HG03575 (cell line): Measurements from ENCODE around the gene KDM2A.
"Not testable (repeated sequence)": the region's sequence is repeated elsewhere in the genome, so short reads cannot be mapped to it uniquely, and the experiment has no call there.

Experiments used
- ATAC-seq: cut with Tn5 transposase; IDR thresholded peaks from one replicate; pipeline ENCODE4 v1.9.1; 2021; ENCODE audit not compliant: unreplicated experiment, insufficient number of reproducible peaks, low FRiP score; ENCODE audit errors: extremely low read depth

Gene KDM2A

DNA sequence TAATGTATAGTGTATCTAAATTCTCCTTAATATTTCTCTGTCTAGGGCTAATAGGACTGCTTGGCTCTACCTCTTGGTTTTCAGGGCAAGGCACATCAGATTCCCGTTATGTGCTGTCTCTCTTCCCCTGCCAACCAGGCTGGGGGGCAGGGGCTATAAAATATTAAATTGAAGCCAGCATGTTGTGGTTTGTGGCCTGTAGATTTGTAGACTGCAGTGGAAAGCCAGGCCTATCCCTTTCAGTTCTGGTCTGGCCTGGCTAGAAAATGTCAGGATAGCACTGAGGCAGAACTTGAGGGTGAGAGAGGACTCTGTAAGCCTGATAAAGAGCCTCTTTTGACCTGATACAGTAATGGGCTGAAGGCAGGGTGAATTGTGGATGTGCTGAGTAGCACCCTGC is 132.8 kb downstream of the KDM2A start:
- ATAC-seq, result no peak

DNA sequence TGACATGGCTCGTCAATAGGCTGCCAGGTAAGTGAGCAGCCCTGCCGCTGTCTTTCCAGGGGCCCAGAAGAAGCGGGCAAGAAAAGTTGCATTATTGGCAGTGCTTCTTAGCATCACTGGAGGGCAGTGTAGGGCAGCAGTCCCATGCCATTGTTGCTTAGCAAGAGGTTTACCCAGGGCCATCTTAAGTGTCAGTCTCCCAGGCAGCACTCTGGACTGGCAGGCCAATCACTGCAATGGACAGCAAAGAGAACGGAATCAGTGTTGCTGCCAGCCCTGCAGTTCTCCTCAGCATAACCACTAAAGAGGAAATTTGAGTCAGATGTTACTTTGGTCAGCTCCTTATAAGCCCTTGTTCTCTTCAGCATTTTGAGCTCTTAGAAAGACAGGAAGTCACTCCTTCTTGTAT is 133.8 kb downstream of the KDM2A start:
- no peak for ATAC-seq

DNA sequence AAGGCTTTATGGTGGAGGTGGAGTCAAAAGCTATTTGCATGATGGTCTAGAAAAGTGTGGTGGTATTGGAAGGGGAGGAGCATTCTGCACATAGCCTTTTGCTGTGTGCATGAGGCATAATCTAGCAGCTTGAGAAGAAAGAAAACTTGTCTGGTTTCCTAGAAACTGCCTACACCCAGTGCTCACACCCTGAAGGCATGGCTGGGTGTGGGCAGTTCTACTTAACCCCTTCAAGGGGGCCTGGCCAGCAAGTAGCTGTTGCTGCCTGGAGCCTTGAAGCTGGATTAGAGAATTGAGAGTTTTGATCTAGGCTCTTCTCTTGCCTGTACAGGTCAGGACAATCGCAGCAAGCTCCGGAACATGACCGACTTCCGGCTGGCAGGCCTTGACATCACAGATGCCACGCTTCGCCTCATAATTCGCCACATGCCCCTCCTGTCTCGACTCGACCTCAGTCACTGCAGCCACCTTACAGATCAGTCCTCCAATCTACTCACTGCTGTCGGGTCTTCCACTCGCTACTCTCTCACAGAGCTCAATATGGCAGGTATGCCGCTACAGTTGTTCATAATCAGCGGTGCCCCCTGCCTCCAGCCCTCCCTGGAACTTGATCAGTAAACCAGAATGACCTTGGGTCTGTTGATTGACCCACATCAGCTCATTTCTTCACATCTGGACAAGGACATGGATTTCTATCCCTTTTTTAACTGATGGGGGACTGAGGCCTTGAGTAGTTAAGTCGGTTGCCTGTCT is 135.0 kb downstream of the KDM2A start:
- ATAC-seq, result no peak

DNA sequence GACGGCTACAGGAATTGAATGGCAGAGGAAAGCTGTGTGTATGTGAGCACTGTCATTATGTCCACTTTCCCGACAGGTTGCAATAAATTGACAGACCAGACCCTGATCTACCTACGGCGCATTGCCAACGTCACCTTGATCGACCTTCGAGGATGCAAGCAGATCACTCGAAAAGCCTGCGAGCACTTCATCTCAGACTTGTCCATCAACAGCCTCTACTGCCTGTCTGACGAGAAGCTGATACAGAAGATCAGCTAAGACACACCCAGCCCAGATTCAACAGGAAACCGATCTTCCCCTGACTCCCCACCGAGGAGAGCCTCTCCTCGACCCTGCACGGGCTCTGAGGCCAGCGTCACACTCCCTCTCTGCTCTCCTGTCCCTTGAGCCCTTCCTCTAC is 135.7 kb downstream of the KDM2A start:
- no peak for ATAC-seq

DNA sequence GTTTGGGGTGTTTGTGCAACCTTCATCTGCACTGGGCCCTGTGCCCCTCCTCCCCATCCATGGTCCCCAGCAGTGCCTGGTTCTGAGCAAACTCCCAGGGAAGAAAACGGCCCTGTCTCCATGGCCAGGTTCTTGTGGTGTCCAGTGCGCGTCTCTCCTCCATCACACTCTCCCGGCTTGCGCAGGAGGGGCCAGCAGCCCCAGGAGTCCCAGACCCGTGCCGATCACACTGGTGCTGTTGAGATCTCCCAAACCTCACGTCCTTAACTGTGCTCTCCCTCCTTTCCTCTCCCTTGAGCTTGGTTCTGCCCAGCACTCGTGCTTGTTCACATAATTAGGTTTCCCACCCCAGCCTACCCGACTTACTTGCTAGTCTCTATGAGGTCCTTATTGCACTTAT is 136.3 kb downstream of the KDM2A start:
- no peak for ATAC-seq

DNA sequence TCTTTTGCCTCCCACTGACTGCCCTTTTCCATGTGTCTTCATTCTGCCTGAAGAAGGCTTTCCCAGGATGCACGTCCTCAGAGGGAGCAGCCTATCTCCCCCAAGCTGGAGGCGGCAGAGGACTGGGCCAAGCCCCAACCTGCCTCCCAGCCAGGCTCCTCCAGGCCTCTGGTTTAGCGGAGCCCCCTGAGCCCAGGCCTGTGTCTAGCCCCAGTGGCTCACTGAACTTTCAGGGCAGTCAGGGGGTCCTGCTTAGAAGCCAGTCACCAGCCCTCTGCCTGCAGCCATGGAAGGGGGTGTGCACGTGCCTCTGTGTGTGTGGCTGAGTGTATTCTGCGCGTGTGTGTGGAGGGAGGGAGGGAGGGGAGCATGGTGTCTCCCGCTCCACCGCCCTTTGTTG is 136.8 kb downstream of the KDM2A start:
- ATAC-seq, result no peak

DNA sequence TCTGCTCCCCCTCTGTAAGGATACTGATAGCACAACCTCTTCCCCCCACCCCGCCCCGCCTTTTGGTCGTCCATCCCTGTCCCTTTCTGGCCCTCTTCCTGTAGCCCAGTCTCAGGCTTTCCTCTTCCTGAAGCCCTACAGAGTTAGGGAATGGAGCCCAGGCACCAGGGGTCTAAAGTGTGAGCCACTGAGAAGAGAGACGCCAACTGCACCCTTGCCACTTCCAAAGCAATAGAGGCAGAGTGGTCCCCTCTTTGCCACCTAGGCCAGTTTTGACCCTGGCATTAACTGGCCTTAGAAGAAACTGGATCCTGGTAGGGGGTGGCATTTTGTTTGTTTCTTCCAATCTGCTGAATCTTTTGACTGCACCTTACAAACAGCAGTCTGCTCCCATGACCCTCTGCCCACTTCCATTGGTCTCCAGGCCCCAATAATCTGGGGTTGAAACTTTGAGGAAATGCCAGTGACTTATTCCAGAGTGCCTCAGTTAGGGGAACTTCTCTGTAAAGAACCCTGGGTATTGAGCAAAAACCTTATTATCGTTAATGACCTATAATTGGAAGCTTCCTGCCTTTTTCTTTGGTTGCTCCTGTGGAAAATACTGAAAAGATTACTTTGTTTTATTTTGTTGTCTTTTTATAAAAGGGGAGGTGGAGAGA is 137.5 kb downstream of the KDM2A start:
- ATAC-seq, result no peak

DNA sequence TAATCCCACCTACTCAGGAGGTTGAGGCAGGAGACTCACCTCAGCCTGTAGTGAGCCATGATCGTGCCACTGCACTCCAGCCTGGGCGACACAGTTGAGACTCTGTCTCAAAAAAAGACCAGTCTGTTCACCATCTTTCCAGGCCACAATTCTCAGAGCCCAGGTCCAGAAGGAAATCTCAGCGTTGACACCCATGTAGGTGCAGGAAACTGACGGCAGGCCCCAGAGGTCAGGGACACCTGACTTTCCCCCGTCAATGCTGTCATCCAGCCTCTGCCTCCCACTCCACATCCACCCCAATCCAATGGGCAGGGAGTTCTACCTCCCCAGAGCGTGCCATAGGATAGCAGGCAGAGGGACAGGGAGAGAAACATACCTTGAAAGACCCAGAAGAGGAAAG is 141.3 kb downstream of the KDM2A start:
- no peak for ATAC-seq

DNA sequence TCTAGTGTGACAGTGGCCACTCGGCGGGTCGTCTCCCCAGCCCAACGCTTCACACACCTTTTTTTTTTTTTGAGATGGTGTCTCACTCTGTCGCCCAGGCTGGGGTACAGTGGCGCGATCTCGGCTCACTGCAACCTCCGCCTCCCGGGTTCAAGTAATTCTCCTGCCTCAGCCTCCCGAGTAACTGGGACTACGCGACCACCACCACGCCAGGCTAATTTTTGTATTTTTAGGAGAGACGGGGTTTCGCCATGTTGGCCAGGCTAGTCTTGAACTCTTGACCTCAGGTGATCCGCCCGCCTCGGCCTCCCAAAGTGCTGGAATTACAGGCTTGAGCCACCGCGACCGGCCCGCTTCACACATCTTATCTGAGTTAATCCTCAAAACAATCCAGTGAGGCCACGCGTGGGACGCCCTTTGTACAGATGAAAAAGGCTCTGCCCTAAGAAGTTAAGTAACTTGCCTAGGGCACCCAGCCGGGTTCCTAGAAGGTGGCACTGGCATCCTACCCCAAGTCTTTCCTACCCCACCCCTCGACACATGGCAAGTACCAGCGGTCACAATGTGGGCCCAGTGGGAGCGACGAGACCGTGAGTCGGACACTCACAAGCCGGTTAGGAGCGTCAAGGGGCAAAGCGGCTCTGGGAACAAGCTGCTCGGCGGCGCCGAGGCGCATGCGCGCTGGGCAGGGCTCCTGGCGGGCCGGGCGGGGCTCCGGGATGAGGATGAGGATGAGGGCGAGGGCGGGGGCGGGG is 142.0 kb downstream of the KDM2A start:
- ATAC-seq, result not testable (repeated sequence)

DNA sequence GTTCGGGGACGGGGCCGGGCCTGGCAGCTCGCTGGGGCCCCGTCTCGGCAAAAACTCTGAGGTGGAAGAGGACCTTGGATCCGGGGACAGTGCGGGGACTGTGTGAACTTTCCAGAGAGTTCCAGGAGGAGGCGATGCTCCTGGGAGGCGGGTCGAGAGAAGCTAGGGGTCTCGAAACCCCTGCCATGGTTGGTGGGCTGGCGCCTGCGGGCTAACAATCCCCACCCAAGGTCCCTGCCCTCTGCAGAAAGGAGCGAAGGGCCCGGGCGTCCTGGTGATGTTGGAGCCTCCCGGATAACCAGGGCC is 142.5 kb downstream of the KDM2A start:
- ATAC-seq, result no peak

DNA sequence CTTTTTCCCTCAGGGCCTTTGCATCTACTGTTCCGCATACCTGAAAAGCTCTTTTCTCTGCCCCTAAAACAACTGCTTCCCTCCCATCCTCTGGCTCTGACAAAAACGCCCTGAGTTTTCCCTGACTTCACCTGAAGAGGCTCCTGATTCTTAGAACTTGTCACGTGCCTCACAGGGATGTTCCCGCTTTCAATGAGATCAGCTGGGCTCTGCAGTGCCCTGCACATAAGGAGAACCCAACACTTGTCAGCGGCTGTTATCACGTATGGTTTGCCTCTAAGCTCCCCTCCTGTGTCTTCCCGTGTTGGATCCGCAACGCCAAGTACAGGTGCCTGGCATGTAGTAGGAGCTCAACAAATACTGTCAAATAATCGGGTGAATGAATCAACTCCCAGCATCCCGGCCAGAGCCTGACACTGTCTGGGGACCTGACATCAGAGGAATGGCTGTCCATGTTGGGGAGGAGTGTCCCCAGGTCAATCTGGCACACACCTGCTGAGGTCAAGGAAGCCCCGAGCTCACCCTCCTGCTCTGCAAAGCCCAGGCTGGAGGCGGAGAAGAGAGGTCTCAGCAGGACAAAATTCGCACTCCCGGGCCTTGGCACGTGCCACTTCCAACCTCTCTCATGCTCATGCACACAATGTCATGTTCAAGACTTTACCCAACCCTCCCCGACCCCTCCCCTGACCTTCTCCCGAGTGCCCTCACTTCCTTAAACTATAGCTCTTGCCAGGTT is 143.1 kb downstream of the KDM2A start:
- no peak for ATAC-seq

DNA sequence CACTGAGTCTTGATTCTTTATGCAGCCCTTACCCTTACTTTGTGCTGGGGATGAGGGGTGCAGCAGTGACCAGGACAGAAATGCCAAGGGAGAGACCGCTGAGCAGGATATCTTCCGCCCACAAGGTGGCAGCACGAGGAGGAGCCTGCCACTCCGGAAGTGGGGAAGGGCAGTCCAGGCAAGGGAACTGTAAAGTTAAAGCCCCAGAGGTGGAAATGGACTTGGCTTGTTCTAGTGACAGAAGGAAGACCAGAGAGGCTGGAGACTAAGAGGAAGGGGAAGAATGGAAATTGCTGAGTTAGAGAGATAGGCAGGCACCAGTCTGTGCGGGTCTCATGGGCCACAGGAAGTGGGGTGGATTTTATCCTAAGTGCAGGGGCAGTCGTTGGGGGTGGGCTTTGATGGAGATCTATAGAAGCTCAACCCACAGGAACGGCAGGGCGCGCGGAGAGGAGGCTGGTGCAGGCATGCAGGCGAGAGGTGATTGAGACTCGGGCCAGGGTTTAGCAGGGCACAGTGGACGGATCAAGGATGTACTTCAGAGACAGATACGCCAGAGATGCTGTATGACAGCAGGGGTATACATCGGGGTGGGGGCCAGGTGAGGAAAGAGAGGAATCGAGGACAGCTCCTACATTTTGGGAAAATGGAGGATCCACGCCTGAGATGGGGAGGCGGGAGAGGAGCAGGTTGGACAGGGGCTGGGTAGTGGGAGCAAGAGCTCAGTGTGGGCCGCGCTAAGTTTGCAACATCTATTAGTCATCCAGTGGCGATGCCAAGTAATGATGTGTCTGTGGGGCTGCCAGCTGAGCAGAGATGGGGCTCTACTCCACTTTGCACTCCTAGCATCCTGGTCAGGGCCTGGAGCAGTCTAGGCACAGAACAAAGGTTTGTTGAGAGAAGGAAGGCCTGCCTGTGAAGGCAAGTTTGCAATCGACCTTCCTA is 143.9 kb downstream of the KDM2A start:
- ATAC-seq, result no peak

DNA sequence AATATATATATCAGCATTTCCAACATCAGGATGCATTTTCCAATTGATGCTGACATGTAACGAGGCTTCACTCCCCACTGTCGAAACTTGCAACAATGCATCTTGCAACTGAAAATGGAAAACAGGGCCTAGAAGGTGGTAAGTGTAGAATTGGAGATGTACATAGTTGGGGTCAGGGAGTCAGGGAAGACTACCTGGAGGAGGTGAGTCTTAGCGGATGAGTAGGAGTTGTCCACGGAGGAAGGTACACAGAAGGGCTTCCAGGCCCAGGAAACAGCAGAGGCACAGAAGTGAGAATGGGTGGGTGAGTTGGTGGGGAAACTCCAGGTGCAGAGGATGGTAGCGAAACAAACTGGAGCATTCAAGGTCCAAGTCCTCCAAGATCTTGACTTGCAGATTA is 145.2 kb downstream of the KDM2A start:
- no peak for ATAC-seq

DNA sequence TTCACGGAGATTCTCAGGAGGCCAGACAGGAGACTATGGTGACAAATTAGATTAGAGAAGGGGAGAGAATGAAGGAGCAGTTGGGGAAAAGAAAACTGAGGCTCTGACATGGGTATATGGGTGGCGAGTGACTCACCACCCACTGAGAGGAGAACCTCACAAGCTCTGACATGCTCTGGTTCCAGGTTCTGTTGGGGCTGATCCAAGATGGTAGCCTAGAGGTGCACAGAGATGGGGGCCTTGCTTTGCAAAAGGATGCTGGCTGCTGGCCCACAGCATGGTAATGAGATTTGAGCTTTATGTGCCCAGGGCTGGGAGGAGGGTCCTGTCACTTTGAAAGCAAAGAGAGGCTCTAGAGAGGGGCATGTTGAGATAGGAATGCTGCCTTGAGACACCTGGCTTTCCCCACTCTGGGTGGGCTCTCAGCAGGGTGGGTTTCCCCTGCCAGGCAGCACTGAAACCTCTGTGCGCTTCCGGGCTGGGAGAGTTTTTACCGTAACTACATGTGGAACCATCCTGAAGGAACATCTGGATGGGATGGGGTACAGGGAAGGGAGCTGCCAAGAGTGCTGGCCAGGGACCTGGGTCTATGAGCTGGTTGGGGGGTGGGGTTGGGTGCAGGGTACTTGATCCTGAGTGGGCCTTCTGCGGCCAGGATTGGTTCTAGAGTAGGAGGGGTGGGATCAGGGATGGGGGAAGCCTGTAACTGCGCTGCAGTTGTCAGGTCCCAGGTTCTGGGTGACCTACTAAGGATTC is 146.0 kb downstream of the KDM2A start:
- ATAC-seq, result no peak

DNA sequence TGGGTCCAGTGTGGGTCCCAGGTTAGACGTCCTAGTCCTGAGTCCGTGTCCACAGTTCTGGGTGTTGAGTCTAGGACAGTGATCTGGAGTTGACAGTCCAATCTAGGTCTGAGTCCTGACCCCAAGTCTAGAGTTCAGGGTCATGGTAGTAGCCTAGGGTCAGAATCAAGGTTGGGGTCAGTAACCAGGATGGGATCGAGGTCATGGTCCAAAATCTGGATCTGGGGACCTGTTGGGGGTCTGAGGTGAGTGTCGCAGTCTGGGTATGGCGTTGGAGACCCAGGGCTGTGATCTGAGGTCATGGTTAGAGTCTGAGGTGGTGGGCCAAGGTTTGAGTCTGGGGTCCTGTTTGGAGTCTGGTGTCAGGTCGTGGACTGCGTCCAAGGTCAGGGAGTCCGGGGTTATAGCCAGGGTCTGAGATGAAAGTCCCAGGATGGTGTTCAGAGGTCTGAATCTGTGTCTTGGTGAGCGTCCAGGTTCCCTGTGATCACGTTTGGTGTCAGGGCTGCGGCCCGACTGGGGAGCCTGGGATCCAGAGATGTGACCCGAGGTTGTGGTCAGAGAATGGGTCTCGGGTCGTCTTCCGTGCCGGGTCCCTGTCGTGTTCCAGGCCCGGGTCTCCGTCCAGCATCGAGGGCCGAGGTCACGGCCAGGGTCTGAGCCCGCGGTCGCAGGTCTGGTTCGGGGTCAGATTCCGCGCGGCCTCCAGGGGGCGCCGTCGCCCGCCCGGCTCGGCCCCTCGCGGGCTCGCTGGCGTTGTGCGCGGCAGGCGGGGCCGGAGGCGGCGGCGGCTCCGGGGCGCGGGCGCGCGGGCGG is 146.8 kb downstream of the KDM2A start:
- no peak for ATAC-seq

DNA sequence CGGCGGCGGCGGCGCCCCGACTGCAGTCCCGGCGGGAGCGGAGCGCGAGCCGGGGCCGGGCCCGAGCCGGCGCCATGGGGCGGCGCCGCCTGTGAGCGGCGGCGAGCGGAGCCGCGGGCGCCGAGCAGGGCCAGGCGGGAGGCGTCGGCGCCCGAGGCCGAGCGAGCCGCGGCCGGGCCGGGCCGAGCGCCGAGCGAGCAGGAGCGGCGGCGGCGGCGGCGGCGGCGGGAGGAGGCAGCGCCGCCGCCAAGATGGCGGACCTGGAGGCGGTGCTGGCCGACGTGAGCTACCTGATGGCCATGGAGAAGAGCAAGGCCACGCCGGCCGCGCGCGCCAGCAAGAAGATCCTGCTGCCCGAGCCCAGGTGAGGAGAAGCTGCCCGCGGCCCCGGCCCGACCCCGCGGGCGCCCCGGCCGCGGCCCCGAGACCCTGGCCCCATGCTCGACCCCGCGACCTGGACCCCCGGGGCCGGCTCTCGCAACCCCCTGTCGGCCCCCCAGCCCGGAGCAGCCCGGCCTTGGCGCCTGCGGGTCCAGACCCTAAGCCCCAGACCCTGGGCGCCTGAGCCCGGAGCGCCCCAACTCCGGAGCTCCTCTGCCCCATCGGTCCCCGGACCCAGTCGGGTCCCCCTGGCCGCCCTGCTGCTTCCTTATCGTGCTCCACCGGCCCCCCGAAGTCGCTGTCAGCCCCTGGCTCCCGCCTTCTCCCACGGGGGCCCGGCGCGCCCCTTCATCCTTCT is 147.6 kb downstream of the KDM2A start, which contains the start of gene GRK2:
TSS of gene GRK2 (plus strand) at position 25 of the 739 bp plus-strand sequence. CDS start at position 252, 227 bp downstream.
- no peak for ATAC-seq
